Small intestine (tissue), 7 donors: ENCODE results near the gene FHIT. TPM values are rescaled to one million over a fixed set of nuclear protein-coding genes. Genes with fewer than 3 reads are reported as not detected.

Experiments used
- DNase-seq, 2 donors: peaks; one replicate each; pipeline versions ENCODE4 v3.0.0 to v3.0.0-alpha.2; 2013
- FAIRE-seq: peaks from 2 replicates; lab custom pipeline; 2012; peaks lifted over from hg19 to GRCh38; lab: Jason Lieb, UNC
- H3K27ac ChIP-seq, 3 donors: one replicate each; pipeline ENCODE4 v1.5.1; 2013; ENCODE audit warnings: low read length in 2 of 3, mild to moderate bottlenecking in 2 of 3, control low read depth in 1 of 3, inconsistent platforms in 1 of 3, low read depth in 1 of 3, moderate library complexity in 1 of 3
- H3K27me3 ChIP-seq, 3 donors: one replicate each; pipeline ENCODE4 v1.6.1; 2013; ENCODE audit warnings: low read length in 3 of 3, inconsistent platforms in 1 of 3; ENCODE audit not compliant: control insufficient read depth in 3 of 3, insufficient read depth in 3 of 3
- H3K36me3 ChIP-seq, 3 donors: one replicate each; pipeline ENCODE4 v1.6.1; 2013; ENCODE audit warnings: low read length in 3 of 3, inconsistent platforms in 1 of 3, low read depth in 1 of 3, mild to moderate bottlenecking in 1 of 3, moderate library complexity in 1 of 3; ENCODE audit not compliant: control insufficient read depth in 3 of 3, insufficient read depth in 2 of 3
- H3K4me1 ChIP-seq, 3 donors: one replicate each; pipeline ENCODE4 v1.6.1; 2013; ENCODE audit warnings: low read length in 2 of 3, inconsistent platforms in 1 of 3, low read depth in 1 of 3, mild to moderate bottlenecking in 1 of 3, moderate library complexity in 1 of 3; ENCODE audit not compliant: control insufficient read depth in 3 of 3, insufficient read depth in 2 of 3
- H3K4me3 ChIP-seq, 3 donors: one replicate each; pipeline ENCODE4 v1.5.1; 2013; ENCODE audit warnings: low read length in 3 of 3, control low read depth in 1 of 3, inconsistent platforms in 1 of 3, low read depth in 1 of 3, mild to moderate bottlenecking in 1 of 3, moderate library complexity in 1 of 3
- H3K9me3 ChIP-seq, 2 donors: one replicate each; pipeline ENCODE4 v1.6.1; 2013; ENCODE audit warnings: low read depth in 1 of 2, low read length in 1 of 2; ENCODE audit not compliant: control insufficient read depth in 2 of 2, insufficient read depth in 1 of 2
- WGBS, 3 donors: extraction: QIAGEN DNeasy Blood & Tissue Kit; methylation state at CpG; one replicate each; pipeline ENCODE4 v1.1.7; 2013; 5-methylcytosine and 5-hydroxymethylcytosine counted together
- polyA plus RNA-seq, 4 donors: library from polyadenylated mRNA; stranded (reverse) in 3 of 4; unstranded in 1 of 4; fragments of 200-250 nt in 3 of 4; fragments of 120-200 nt in 1 of 4; gene quantifications; one replicate each; pipeline versions ENCODE4 v1.2.1 to v1.2.3, GENCODE V29; 2013
- donor health status: healthy with polysubstance abuse.
- donor health status: control.
- donor health status: control.
- donor health status: Bipolar disorder and iron deficiency.
- donor health status: healthy.

Gene FHIT
- polyA plus RNA-seq, 4 donors: 4.4 to 30.4 (median 7.0) TPM

DNA sequence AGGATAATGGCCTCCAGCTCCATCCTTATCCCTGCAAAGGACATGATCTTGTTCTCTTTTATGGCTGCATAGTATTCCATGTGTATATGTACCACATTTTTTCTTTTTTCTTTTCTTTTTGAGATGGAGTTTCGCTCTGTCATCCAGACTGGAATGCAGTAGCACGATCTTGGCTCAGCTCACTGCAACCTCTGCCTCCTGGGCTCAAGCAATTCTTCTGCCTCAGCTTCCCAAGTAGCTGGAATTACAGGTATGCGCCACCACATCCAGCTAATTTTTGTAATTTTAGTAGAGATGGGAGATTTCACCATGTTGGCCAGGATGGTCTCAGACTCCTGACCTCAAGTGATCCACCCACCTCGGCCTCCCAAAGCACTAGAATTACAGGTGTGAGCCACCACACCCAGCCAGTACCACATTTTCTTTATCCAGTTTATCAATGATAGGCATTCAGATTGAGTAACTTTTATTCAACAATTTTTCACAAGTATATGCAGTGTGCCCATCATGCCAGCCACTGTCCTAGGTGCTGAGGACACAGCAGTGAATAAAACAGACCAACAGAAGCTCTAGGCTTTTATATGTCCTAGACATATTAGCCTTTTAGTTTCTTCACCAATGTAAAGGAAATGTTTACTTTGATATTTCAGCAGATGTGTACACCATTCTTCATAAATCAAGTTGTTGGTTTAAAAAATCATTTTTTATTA, 815.2 kb downstream of the FHIT start:
- 93 to 97% (median 96%) methylated on average over 4 of the region's 4 CpGs for WGBS, 3 donors
- no peak overlapping the region for H3K4me3 ChIP-seq
- no peak for FAIRE-seq
- no peak for DNase-seq
- H3K27ac ChIP-seq: no peak overlapping the region
- no peaks in the 10 kb centered on the region for H3K9me3 ChIP-seq
- H3K36me3 ChIP-seq: no peaks in the 10 kb centered on the region
- no peaks in the 10 kb centered on the region for H3K27me3 ChIP-seq
- no peaks in the 10 kb centered on the region for H3K4me1 ChIP-seq

DNA sequence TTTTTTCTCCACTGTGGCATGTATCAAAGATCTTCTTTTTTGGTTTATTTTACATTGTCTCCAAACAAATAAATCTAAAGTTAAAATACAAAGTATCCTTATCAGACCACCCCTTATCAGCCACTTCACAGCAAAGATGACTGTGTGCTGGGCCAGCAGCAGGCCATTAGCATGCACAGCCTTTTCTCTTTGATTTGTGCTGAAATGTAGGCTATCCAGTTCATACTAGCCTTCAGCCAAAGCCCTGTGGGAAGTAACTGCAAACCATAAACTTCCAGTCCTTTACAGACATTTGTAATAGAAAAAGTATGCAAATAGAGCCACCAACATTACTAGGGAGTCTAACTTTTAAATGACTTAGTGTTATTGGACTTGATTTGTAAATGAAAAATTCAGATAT, 816.3 kb downstream of the FHIT start:
- no peak overlapping the region for H3K4me3 ChIP-seq

DNA sequence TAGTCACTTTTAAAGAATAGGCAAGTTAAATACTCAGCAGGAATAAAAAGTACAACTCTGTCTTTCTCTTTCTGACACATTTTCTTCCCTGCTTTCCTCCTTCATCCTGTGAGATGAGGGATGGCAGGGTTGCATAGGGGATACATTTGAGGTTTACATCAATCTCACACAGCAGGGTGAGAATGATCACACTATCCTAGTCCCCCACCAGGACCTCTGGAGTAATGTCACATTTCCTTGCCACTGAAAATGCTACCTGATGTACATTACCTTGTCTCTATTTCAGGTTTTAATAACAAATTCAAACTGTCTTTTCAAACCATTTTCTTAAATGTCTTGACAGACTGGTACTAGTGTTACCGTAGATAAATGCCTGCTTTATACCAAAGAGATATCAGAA, 816.9 kb downstream of the FHIT start:
- 0 to 60% (median 40%) methylated on average over 1 of the region's 1 CpG for WGBS, 3 donors
- Histone ChIP-seq H3K27ac (no peak overlapping the region), H3K4me3 (no peak overlapping the region), H3K9me3 (no peaks in the 10 kb centered on the region), H3K36me3 (no peaks in the 10 kb centered on the region), H3K27me3 (no peaks in the 10 kb centered on the region), H3K4me1 (no peaks in the 10 kb centered on the region)
- DNase-seq (no peak), FAIRE-seq (no peak)

More for the DNA sequence above, 816.3 kb downstream of the FHIT start:
- DNase-seq: no peak
- Histone ChIP-seq H3K27me3 (no peaks in the 10 kb centered on the region), H3K27ac (no peak overlapping the region), H3K4me1 (no peaks in the 10 kb centered on the region), H3K36me3 (no peaks in the 10 kb centered on the region), H3K9me3 (no peaks in the 10 kb centered on the region)
- FAIRE-seq: no peak

DNA sequence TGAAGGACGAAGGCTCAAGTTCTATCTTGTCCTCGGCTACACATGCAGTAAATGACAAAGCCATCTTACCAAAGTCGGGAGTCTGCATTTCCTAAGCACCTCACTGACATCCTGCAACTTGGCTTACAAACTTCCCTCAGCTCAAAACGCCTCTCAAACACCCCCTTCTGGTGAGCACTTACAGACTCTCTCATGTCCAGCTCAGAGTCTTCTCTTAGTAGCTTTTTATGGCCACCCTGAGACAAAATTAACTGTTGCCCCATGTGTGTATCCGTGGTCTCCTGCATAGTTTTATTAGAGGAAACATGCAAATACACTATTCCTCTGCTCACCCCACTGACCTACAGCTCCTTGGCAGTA, 819.7 kb downstream of the FHIT start:
- WGBS, 3 donors: 46 to 69% (median 52%) methylated on average over 5 of the region's 5 CpGs
- Histone ChIP-seq H3K4me1 (no peaks in the 10 kb centered on the region), H3K9me3 (no peaks in the 10 kb centered on the region), H3K36me3 (no peaks in the 10 kb centered on the region), H3K27me3 (no peaks in the 10 kb centered on the region), H3K4me3 (no peak overlapping the region), H3K27ac (no peak overlapping the region)
- no peak for FAIRE-seq
- DNase-seq: no peak

DNA sequence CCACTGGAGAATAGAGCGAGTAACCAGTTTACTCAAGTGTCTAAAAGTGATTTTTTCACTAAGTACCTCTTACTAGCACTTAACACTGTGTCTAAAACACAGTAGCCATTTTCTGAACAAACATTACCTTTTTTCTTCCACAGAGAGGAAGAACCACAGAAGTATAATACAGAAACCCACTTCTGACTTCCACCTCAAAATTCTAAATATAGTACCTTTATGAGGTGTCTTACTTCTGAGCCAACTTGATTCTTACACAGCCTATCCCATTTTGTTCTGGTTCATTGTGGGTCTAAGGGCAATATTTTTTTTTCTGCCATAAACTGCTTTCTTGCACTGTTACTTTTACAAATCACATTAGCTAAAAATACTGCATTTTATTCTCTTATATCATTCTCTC, 821.0 kb downstream of the FHIT start:
- no peaks in the 10 kb centered on the region for H3K36me3 ChIP-seq
- no peaks in the 10 kb centered on the region for H3K4me1 ChIP-seq
- H3K4me3 ChIP-seq: no peak overlapping the region
- DNase-seq (no peak), FAIRE-seq (no peak)
- H3K27me3 ChIP-seq: no peaks in the 10 kb centered on the region
- WGBS, 3 donors: 88 to 91% (median 90%) methylated on average over 1 of the region's 1 CpG
- H3K27ac ChIP-seq: no peak overlapping the region
- no peaks in the 10 kb centered on the region for H3K9me3 ChIP-seq

DNA sequence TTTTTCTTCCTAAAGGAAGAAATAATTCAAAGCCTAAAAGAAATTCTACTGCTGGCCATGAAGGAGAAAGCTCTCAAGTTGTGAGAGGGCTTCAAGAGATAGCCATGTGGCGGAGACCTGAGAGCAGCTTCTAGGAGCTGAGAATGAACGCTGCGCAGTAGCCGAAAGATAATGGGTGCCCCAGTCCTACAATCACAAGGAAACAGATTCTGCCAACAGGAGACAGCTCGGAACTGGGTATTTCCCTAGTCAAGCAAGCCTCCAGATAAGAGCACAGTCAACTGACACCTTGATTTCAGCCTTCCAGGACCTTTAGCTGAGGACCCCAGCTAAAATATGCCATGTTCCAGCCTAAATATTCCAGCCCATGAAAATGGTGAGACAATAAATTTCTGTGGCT, 824.1 kb downstream of the FHIT start:
- Histone ChIP-seq H3K4me1 (peaks cover 0 to 2% (median under 1%) of the 10 kb centered on the region in 3 donors), H3K9me3 (no peaks in the 10 kb centered on the region), H3K27ac (no peak overlapping the region), H3K36me3 (no peaks in the 10 kb centered on the region), H3K27me3 (no peaks in the 10 kb centered on the region), H3K4me3 (no peak overlapping the region)
- DNase-seq (no peak), FAIRE-seq (no peak)
- 90 to 95% (median 94%) methylated on average over 5 of the region's 5 CpGs for WGBS, 3 donors

DNA sequence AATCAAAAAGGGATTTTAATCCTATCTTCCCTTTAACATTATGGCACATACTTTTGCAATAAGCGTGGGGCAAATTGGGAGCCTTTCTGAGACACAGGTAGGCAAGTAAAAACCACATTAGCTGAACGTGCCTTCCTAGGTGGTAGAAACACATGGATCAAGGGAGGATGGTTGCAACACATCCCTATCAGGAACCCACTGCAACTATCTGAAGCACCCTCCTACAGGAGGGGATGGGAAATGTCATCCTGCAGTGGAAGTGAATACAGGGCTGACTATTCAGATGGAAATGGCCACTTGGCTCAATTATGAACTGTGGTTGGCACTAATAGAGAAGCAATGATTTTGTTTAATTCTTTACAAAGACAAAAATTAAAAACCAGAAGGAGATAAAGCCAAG, 826.3 kb downstream of the FHIT start:
- DNase-seq: no peak
- Histone ChIP-seq H3K27me3 (no peaks in the 10 kb centered on the region), H3K9me3 (no peaks in the 10 kb centered on the region), H3K4me3 (no peak overlapping the region), H3K4me1 (peaks cover 2 to 3% (median 2%) of the 10 kb centered on the region in 3 donors), H3K27ac (no peak overlapping the region), H3K36me3 (no peaks in the 10 kb centered on the region)
- 88 to 93% (median 92%) methylated on average over 2 of the region's 2 CpGs for WGBS, 3 donors
- FAIRE-seq: no peak

DNA sequence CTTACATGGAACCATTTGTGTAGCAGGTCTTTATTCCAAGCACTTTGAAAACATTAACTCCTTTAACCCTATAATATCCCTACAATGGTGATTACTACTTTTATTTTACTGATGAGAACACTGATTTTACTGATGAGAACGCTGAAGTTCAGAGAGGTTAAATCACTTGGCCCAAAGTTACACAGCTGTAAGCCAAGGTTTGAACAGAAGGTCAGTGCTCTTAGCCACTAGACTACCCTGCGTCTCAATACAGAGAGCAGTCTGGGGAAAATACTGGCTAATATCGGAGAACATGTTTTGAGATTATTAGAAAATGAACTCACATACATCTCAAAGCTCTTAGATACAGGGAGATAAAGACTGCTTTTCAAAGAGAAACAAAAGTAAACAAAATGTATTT, 827.2 kb downstream of the FHIT start:
- no peaks in the 10 kb centered on the region for H3K36me3 ChIP-seq
- no peak overlapping the region for H3K27ac ChIP-seq
- 83 to 88% (median 87%) methylated on average over 3 of the region's 3 CpGs for WGBS, 3 donors
- no peak for FAIRE-seq
- H3K4me1 ChIP-seq: peaks cover 2 to 3% (median 2%) of the 10 kb centered on the region in 3 donors
- H3K9me3 ChIP-seq: no peaks in the 10 kb centered on the region
- no peak for DNase-seq
- no peak overlapping the region for H3K4me3 ChIP-seq
- no peaks in the 10 kb centered on the region for H3K27me3 ChIP-seq

DNA sequence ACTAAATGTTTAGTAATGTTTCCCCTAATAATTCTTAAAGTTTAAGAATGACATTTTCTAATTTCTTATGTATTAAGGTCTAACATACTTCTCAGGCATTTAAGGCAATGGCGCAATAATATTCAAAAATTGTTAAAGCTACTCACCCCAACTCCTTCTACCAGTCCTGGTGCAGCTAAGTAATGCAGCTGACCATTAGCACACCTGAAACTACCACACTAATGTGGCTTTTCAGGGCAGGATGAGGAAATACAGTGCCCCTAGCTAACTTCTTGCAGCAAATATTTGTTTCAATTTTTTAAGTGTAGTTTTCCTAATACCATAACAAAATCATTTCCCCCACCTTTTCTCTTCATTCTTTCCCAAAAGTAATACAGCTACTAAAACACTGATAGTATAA, 827.7 kb downstream of the FHIT start:
- no peak overlapping the region for H3K4me3 ChIP-seq
- no peaks in the 10 kb centered on the region for H3K27me3 ChIP-seq
- no peaks in the 10 kb centered on the region for H3K9me3 ChIP-seq
- no peak for DNase-seq
- no peak overlapping the region for H3K27ac ChIP-seq
- H3K4me1 ChIP-seq: peaks cover 2 to 3% (median 2%) of the 10 kb centered on the region in 3 donors
- no peak for FAIRE-seq
- 97 to 100% (median 98%) methylated on average over 1 of the region's 1 CpG for WGBS, 3 donors
- H3K36me3 ChIP-seq: no peaks in the 10 kb centered on the region
